RWPE1 (cell line): ENCODE measurements around the gene BAG3.

Experiments used
- CTCF ChIA-PET: fragments of 350-600 bp; sonication (Branson Sonifier 250); formaldehyde crosslinking; extraction: SDS; loops from one replicate; lab custom pipeline; 2021; lab: Yijun Ruan, JAX
- POLR2A ChIA-PET: fragments of 400-600 bp; formaldehyde crosslinking; extraction: SDS; loops from one replicate; lab custom pipeline; 2020; ENCODE audit warnings: antibody characterized with exemption; ENCODE audit not compliant: low non-redundant PET; lab: Yijun Ruan, JAX
- DNase-seq: peaks from one replicate; pipeline ENCODE4 v3.0.0; 2012; ENCODE audit warnings: low spot score
- H3K27ac ChIP-seq: fragments of 450-650 bp; 2 replicates; pipeline ENCODE4 v1.5.1; 2017
- CTCF ChIP-seq: fragments of 450-650 bp; conservative IDR thresholded peaks from 2 replicates; pipeline ENCODE4 v1.5.1; 2017; ENCODE audit warnings: low read depth, mild to moderate bottlenecking

Gene BAG3

GRCh38 chr10:119621078-119621384, 30.1 kb upstream of the BAG3 start:
- POLR2A ChIA-PET = no interaction called here
- H3K27ac ChIP-seq = no peak overlapping the region
- no peak for TF ChIP-seq CTCF
- no peak for DNase-seq
- CTCF ChIA-PET = no interaction called here

- TF ChIP-seq CTCF = no peak
- ChIA-PET CTCF (interaction anchor here (1.3 kb wide), 1 partner anchor 17 kb away, joined by 5 read pairs; no protein-coding TSS in a partner anchor), POLR2A (no interaction called here)
- no peak for DNase-seq
- no peak overlapping the region for H3K27ac ChIP-seq
Observed at GRCh38 chr10:119625570-119626280, 25.5 kb upstream of the BAG3 start.

GRCh38 chr10:119630300-119630699, 20.9 kb upstream of the BAG3 start:
- ChIA-PET CTCF (no interaction called here), POLR2A (no interaction called here)
- no peak for DNase-seq
- no peak for TF ChIP-seq CTCF
- H3K27ac ChIP-seq = no peak overlapping the region

GRCh38 chr10:119633538-119634218, 17.5 kb upstream of the BAG3 start:
- ChIA-PET CTCF (interaction anchor here (0.5 to 1.0 kb wide), 2 partner anchors 9 to 225 kb away, joined by 3 read pairs; no protein-coding TSS in a partner anchor), POLR2A (interaction anchor here (0.6 to 0.7 kb wide), 3 partner anchors 15 to 22 kb away, joined by 3 to 7 read pairs (median 3); partner anchors contain the start of gene BAG3)
- no peak overlapping the region for H3K27ac ChIP-seq
- no peak for DNase-seq
- no peak for TF ChIP-seq CTCF

GRCh38 chr10:119634219-119634544, 17.0 kb upstream of the BAG3 start:
- ChIA-PET POLR2A (interaction anchor here (0.6 kb wide), 2 partner anchors 14 to 22 kb away, joined by 3 to 7 read pairs; no protein-coding TSS in a partner anchor), CTCF (interaction anchor here (1.0 kb wide), 1 partner anchor 9 kb away, joined by 3 read pairs; no protein-coding TSS in a partner anchor)
- no peak for DNase-seq
- no peak overlapping the region for H3K27ac ChIP-seq
- no peak for TF ChIP-seq CTCF

GRCh38 chr10:119637631-119638030, 13.5 kb upstream of the BAG3 start:
- ChIA-PET POLR2A (no interaction called here), CTCF (no interaction called here)
- DNase-seq = no peak
- no peak for TF ChIP-seq CTCF
- H3K27ac ChIP-seq = no peak overlapping the region
